HG03159 (cell line): ENCODE results near the gene TBXAS1.

Experiments used
- ATAC-seq: cut with Tn5 transposase; IDR thresholded peaks from one replicate; pipeline ENCODE4 v1.9.1; 2021; ENCODE audit warnings: mild to moderate bottlenecking, moderate library complexity; ENCODE audit not compliant: unreplicated experiment

TBXAS1 gene

GRCh38 chr7:140018125-140019043 lies 189.3 kb downstream of the TBXAS1 start:
- no peak for ATAC-seq

GRCh38 chr7:140019172-140019571 lies 190.1 kb downstream of the TBXAS1 start:
- no peak for ATAC-seq

- ATAC-seq: no peak
Measured at GRCh38 chr7:140019606-140020005, 190.5 kb downstream of the TBXAS1 start.

GRCh38 chr7:140021603-140022002 lies 192.5 kb downstream of the TBXAS1 start:
- ATAC-seq: no peak

GRCh38 chr7:140022582-140023211 lies 193.6 kb downstream of the TBXAS1 start:
- no peak for ATAC-seq

GRCh38 chr7:140023728-140024127 lies 194.7 kb downstream of the TBXAS1 start:
- no peak for ATAC-seq

GRCh38 chr7:140024585-140024984 lies 195.5 kb downstream of the TBXAS1 start:
- no peak for ATAC-seq

- no peak for ATAC-seq
Measured at GRCh38 chr7:140025241-140025640, 196.2 kb downstream of the TBXAS1 start.

GRCh38 chr7:140025814-140026433 lies 196.9 kb downstream of the TBXAS1 start:
- ATAC-seq: no peak

- ATAC-seq: no peak
Measured at GRCh38 chr7:140026935-140027334, 197.9 kb downstream of the TBXAS1 start.

GRCh38 chr7:140027858-140028257 lies 198.8 kb downstream of the TBXAS1 start:
- ATAC-seq: no peak

- no peak for ATAC-seq
Measured at GRCh38 chr7:140028311-140028710, 199.2 kb downstream of the TBXAS1 start.

GRCh38 chr7:140029072-140029471 lies 200.0 kb downstream of the TBXAS1 start:
- no peak for ATAC-seq

GRCh38 chr7:140031364-140031763 lies 202.3 kb downstream of the TBXAS1 start:
- no peak for ATAC-seq

GRCh38 chr7:140033036-140033435 lies 204.0 kb downstream of the TBXAS1 start:
- ATAC-seq: no peak

GRCh38 chr7:140033779-140034363 lies 204.8 kb downstream of the TBXAS1 start:
- ATAC-seq: no peak

GRCh38 chr7:140034421-140034820 lies 205.4 kb downstream of the TBXAS1 start:
- ATAC-seq: no peak

- ATAC-seq: no peak
Measured at GRCh38 chr7:140035400-140036223, 206.5 kb downstream of the TBXAS1 start.

- ATAC-seq: peak; percentile 65
Measured at GRCh38 chr7:140036224-140036962, 207.3 kb downstream of the TBXAS1 start.

GRCh38 chr7:140039066-140039465 lies 210.0 kb downstream of the TBXAS1 start:
- no peak for ATAC-seq
